Stimulated activated naive B cell treated with anti-CD40 and anti-IgM and Interleukin-4, amounts not matched to agents 10 μg/mL and 1 μg/mL and 100 μg/mL, for 72 hours (primary cell): Measurements from ENCODE around the gene ARHGEF28.

Experiments
- ATAC-seq, 2 donors: fragments of 150-1000 bp; cut with Tn5 transposase; replicated peaks; 2 replicates each; pipeline ENCODE4 v1.10.0; 2021; ENCODE audit warnings: moderate library complexity in 1 of 2
- DNase-seq: peaks from one replicate; pipeline ENCODE4 v3.0.0; 2021
- H3K27ac Mint-ChIP-seq: one replicate; pipeline ENCODE4 v1.8.0; 2022; ENCODE audit warnings: mild to moderate bottlenecking, mixed read lengths
- H3K27me3 Mint-ChIP-seq, 2 donors: one replicate each; pipeline ENCODE4 v1.8.0; 2022; ENCODE audit warnings: mixed read lengths in 2 of 2
- H3K36me3 Mint-ChIP-seq, 2 donors: one replicate each; pipeline ENCODE4 v1.8.0; 2022; ENCODE audit warnings: mixed read lengths in 2 of 2, mild to moderate bottlenecking in 1 of 2
- H3K4me1 Mint-ChIP-seq, 2 donors: one replicate each; pipeline ENCODE4 v1.8.0; 2022; ENCODE audit warnings: mixed read lengths in 2 of 2, mild to moderate bottlenecking in 1 of 2
- H3K4me3 Mint-ChIP-seq, 2 donors: one replicate each; pipeline ENCODE4 v1.8.0; 2022; ENCODE audit warnings: mild to moderate bottlenecking in 2 of 2, mixed read lengths in 2 of 2, moderate library complexity in 1 of 2
- H3K9me3 Mint-ChIP-seq, 2 donors: one replicate each; pipeline ENCODE4 v1.8.0; 2022; ENCODE audit warnings: mixed read lengths in 2 of 2, mild to moderate bottlenecking in 1 of 2

ARHGEF28 gene

DNA sequence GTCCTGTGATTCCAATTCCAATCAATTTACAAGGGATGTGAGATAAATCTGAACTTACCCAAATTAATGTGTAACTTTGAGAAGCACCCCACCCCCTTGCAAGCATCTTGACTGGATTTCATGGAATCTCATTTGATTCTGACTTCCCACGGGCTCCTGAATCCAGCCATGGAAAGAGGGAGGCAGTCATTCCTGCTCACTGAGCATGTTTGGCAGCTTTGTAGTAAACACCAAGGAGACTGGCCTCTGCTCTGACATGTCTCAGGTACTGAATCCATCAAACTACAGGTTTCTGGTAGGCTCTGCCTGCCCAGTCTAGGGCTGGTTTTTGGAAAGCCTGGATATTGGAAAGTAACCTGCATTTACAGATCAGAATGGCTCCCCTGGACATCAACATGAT, 357.6 kb downstream of the ARHGEF28 start:
- no peak overlapping the region for H3K4me3 Mint-ChIP-seq
- no peak overlapping the region for H3K27ac Mint-ChIP-seq
- peaks cover 0 to 8% of the 10 kb centered on the region in 2 donors for H3K27me3 Mint-ChIP-seq
- H3K4me1 Mint-ChIP-seq: no peaks in the 10 kb centered on the region
- DNase-seq: no peak
- no peak for ATAC-seq
- no peaks in the 10 kb centered on the region for H3K9me3 Mint-ChIP-seq
- no peaks in the 10 kb centered on the region for H3K36me3 Mint-ChIP-seq

DNA sequence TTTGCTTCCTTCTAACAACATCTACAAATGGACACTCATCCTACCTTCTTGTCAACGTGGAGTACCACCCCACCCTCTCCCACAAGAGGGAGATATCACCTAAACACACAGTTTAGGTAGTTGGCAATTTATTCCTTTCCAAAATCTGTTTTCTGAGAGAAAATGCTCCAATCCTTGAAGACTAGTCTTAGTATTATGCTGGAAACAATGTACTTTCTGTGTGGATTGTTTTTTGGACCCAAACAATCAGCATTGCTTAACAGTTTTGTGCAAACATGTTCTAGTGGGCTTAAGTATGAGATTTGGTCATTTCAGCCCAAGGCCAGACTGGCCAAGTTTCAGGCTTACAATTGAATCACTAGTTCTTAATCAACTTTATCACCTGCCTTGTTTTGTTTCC, 359.1 kb downstream of the ARHGEF28 start:
- H3K36me3 Mint-ChIP-seq: no peaks in the 10 kb centered on the region
- no peak overlapping the region for H3K27ac Mint-ChIP-seq
- H3K27me3 Mint-ChIP-seq: peaks cover 0 to 8% of the 10 kb centered on the region in 2 donors
- no peak for DNase-seq
- no peak overlapping the region for H3K4me3 Mint-ChIP-seq
- H3K4me1 Mint-ChIP-seq: no peaks in the 10 kb centered on the region
- ATAC-seq: no peak
- no peaks in the 10 kb centered on the region for H3K9me3 Mint-ChIP-seq

DNA sequence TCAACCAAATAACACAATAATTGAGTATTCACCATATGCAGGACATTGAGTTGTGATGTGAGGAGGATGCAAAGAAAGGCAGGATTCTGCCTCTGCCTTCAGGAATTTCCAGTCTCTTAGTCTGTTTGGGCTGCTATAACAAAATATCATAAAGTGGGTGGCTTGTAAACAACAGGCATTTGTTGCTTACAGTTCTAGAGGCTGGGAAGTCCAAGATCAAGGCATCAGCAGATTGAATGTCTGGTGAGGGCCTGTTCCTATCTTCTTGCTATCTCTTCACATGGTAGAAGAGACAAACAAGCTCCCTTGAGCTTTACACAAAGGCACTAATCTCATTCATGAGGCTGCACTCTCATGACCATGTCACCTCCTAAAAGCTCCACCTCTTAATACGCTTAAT, 360.7 kb downstream of the ARHGEF28 start:
- ATAC-seq (no peak), DNase-seq (no peak)
- peaks cover 0 to 4% of the 10 kb centered on the region in 2 donors for H3K27me3 Mint-ChIP-seq
- H3K36me3 Mint-ChIP-seq: no peaks in the 10 kb centered on the region
- H3K9me3 Mint-ChIP-seq: no peaks in the 10 kb centered on the region
- no peak overlapping the region for H3K4me3 Mint-ChIP-seq
- H3K27ac Mint-ChIP-seq: no peak overlapping the region
- no peaks in the 10 kb centered on the region for H3K4me1 Mint-ChIP-seq

DNA sequence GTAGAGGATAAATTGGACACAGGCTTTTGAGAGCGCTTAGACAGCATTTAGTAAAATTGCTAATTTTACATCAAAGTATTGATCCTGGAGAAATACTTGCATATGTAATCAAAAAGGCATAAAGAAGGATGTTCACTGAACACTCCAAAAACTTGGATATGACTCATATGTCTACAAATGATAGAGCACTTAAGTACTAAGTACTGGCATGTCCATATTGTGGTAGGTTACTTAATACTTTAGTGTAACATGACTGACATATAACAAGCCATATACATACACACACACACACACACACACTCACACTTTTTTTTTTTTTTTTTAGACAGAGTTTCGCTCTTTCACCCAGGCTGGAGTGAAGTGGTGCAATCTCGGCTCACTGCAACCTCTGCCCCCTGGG, 361.9 kb downstream of the ARHGEF28 start:
- H3K4me1 Mint-ChIP-seq: no peaks in the 10 kb centered on the region
- no peaks in the 10 kb centered on the region for H3K9me3 Mint-ChIP-seq
- DNase-seq (no peak), ATAC-seq (no peak)
- no peak overlapping the region for H3K4me3 Mint-ChIP-seq
- H3K36me3 Mint-ChIP-seq: no peaks in the 10 kb centered on the region
- no peak overlapping the region for H3K27ac Mint-ChIP-seq
- H3K27me3 Mint-ChIP-seq: peaks cover 8 to 12% of the 10 kb centered on the region in 2 donors

GRCh38 chr5:73989956-73990355, 364.0 kb downstream of the ARHGEF28 start:
- H3K4me3 Mint-ChIP-seq: no peak overlapping the region
- H3K27me3 Mint-ChIP-seq: peaks cover 8 to 10% of the 10 kb centered on the region in 2 donors
- no peak for DNase-seq
- H3K4me1 Mint-ChIP-seq: no peaks in the 10 kb centered on the region
- no peaks in the 10 kb centered on the region for H3K36me3 Mint-ChIP-seq
- no peak for ATAC-seq
- peaks cover 5 to 7% of the 10 kb centered on the region in 2 donors for H3K9me3 Mint-ChIP-seq
- no peak overlapping the region for H3K27ac Mint-ChIP-seq
